SK-N-SH treated with all-trans-retinoic acid at 6 μM for 48 hours (cell line): ENCODE data around the gene C9orf43.
"Not testable (repeated sequence)": the region's sequence is repeated elsewhere in the genome, so short reads cannot be mapped to it uniquely, and the experiment has no call there.

ENCODE experiments used
- ATAC-seq: fragments of 200-7000 bp; cut with Tn5 transposase; 3 replicates; pipeline ENCODE4 v1.9.1; 2020; ENCODE audit warnings: mild to moderate bottlenecking, moderate library complexity
- ARNTL ChIP-seq: fragments of 450-650 bp; formaldehyde crosslinking; IDR thresholded peaks from 2 replicates; pipeline ENCODE4 v1.5.0; 2020; ENCODE audit warnings: low read depth, mild to moderate bottlenecking, moderate library complexity, borderline replicate concordance
- BACH2 ChIP-seq: fragments of 250-450 bp; sonication (Bioruptor Pico); IDR thresholded peaks from 2 replicates; pipeline ENCODE4 v1.9.0; 2021; ENCODE audit warnings: mild to moderate bottlenecking, borderline replicate concordance
- CSDC2 ChIP-seq: fragments of 250-450 bp; sonication (Bioruptor Pico); IDR thresholded peaks from 2 replicates; pipeline ENCODE4 v1.5.0; 2020; ENCODE audit warnings: mild to moderate bottlenecking, moderate library complexity
- ESRRG ChIP-seq: fragments of 250-450 bp; sonication (Bioruptor Pico); IDR thresholded peaks from 2 replicates; pipeline ENCODE4 v1.6.1; 2021; ENCODE audit warnings: mild to moderate bottlenecking
- GLIS3 ChIP-seq: fragments of 250-450 bp; sonication (Bioruptor Pico); IDR thresholded peaks from 2 replicates; pipeline ENCODE4 v1.5.0; 2020; ENCODE audit warnings: mild to moderate bottlenecking, moderate library complexity
- ISL1 ChIP-seq: fragments of 250-450 bp; sonication (Bioruptor Pico); IDR thresholded peaks from 2 replicates; pipeline ENCODE4 v2.1.2; 2022; ENCODE audit warnings: mild to moderate bottlenecking, moderate library complexity
- OSR1 ChIP-seq: fragments of 250-450 bp; sonication (Bioruptor Pico); IDR thresholded peaks from 2 replicates; pipeline ENCODE4 v1.8.0; 2022; ENCODE audit warnings: moderate library complexity, mild to moderate bottlenecking, inconsistent platforms
- PPARA ChIP-seq: fragments of 250-450 bp; sonication (Bioruptor Pico); IDR thresholded peaks from 2 replicates; pipeline ENCODE4 v1.5.0; 2020; ENCODE audit warnings: mild to moderate bottlenecking, borderline replicate concordance
- RARB ChIP-seq: fragments of 250-450 bp; sonication (Bioruptor Pico); IDR thresholded peaks from 2 replicates; pipeline ENCODE4 v1.8.0; 2021; ENCODE audit warnings: mild to moderate bottlenecking, moderate library complexity
- SNAI2 ChIP-seq: fragments of 250-450 bp; sonication (Bioruptor Pico); IDR thresholded peaks from 2 replicates; pipeline ENCODE4 v1.5.0; 2020; ENCODE audit warnings: mild to moderate bottlenecking, moderate library complexity
- TOX ChIP-seq: fragments of 250-450 bp; sonication (Bioruptor Pico); IDR thresholded peaks from 2 replicates; pipeline ENCODE4 v1.8.0; 2021; ENCODE audit warnings: mild to moderate bottlenecking, moderate library complexity, borderline replicate concordance
- ZC3H10 ChIP-seq: fragments of 250-450 bp; sonication (Bioruptor Pico); IDR thresholded peaks from 2 replicates; pipeline ENCODE4 v1.5.1; 2021; ENCODE audit warnings: mild to moderate bottlenecking, moderate library complexity
- ZFP30 ChIP-seq: fragments of 450-650 bp; formaldehyde crosslinking; IDR thresholded peaks from 2 replicates; pipeline ENCODE4 v1.5.0; 2022; ENCODE audit warnings: mild to moderate bottlenecking, moderate library complexity
- ZNF565 ChIP-seq: fragments of 450-650 bp; formaldehyde crosslinking; conservative IDR thresholded peaks from 2 replicates; pipeline ENCODE4 v1.5.0; 2020; ENCODE audit warnings: low read depth, mild to moderate bottlenecking, moderate library complexity
- ZNF70 ChIP-seq: fragments of 450-650 bp; formaldehyde crosslinking; IDR thresholded peaks from 2 replicates; pipeline ENCODE4 v1.5.0; 2020; ENCODE audit warnings: mild to moderate bottlenecking, moderate library complexity
- ZNF8 ChIP-seq: fragments of 450-650 bp; formaldehyde crosslinking; IDR thresholded peaks from 2 replicates; pipeline ENCODE4 v1.5.0; 2020; ENCODE audit warnings: mild to moderate bottlenecking, moderate library complexity
- TF ChIP-seq, protein P1 (sequence below): fragments of 250-450 bp; sonication (Bioruptor Pico); IDR thresholded peaks from 2 replicates; pipeline ENCODE4 v1.8.0; 2020; ENCODE audit warnings: mild to moderate bottlenecking, moderate library complexity, borderline replicate concordance
- TF ChIP-seq, protein P2 (sequence below): fragments of 250-450 bp; sonication (Bioruptor Pico); IDR thresholded peaks from 2 replicates; pipeline ENCODE4 v1.5.1; 2020; ENCODE audit warnings: low read depth, mild to moderate bottlenecking, moderate library complexity
- TF ChIP-seq, protein P3 (sequence below): fragments of 250-450 bp; sonication (Bioruptor Pico); IDR thresholded peaks from 2 replicates; pipeline ENCODE4 v1.8.0; 2021; ENCODE audit warnings: low read depth, mild to moderate bottlenecking, moderate library complexity, borderline replicate concordance
- TF ChIP-seq, protein P4 (sequence below): fragments of 250-450 bp; sonication (Bioruptor Pico); IDR thresholded peaks from 2 replicates; pipeline ENCODE4 v1.5.1; 2021; ENCODE audit warnings: mild to moderate bottlenecking, moderate library complexity

The C9orf43 gene

DNA sequence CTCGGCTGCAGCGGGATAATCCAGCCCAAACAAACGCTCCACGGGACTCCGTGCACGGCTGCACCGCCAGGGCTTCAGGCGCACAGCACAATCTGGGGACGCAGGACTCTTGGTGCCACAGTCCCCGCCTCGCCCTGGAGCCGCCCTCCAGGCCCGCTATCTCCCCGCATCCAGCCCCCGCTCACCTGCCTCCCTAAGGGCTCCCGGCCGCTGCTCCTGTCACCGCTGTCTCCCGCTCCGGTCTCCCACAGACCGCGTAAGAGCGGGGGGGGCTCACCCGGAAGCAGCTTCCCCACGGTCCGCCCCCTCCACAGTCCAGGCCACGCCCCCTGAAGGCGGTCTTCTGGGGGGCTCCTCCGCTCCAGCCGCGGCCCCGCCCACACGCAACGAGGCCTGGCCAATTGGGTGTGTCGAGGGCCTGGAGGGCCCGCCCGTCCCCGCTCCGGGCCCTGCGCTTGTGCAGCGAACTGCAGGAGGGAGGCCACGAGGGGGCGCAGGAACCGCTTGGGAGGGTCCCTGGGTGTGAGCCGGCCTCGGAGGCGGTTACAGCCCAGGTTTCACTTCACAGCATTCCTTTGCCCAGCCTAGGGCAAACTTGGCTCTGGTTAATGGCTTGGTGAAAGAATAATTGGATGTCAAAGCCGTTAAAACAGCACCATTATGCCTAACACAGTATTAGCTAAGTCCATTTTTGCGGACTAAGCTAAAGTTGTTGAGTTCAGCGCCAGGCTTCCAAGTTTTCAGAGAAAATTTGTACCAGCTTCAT lies 9.3 kb upstream of the C9orf43 start, which contains the start of gene ALAD:
ALAD (minus strand) TSS at position 258 of the 766 bp plus-strand sequence. CDS start 7,725 bp downstream, outside the sequence.
- no peak for TF ChIP-seq TOX (CRISPR knock-in tag)
- TF ChIP-seq ZNF70 (CRISPR knock-in tag): peak; percentile 10; the same call in 1 of the 2 replicates
- ATAC-seq: peak; percentile 97

DNA sequence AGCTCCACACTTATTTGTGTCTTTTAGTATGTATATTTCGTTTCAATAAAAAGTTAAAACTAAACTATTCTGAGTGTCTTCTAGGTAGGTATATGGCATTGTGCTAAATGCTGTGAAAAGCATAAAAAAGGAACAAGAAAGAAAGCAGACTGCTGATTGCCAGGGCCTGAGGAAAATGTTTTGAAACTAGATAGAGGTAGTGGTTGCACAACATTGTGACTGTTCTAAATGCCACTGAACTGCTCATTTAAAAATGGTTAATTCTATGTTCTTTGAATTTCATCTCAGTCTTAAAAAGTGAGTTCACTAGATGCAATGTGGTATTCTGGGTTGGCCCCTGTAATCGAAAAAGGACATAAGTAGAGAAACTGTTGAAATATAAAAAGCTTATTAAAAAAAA lies 6.9 kb upstream of the C9orf43 start:
- TF ChIP-seq TOX (CRISPR knock-in tag) (no peak), ARNTL (no peak), RARB (CRISPR knock-in tag) (no peak), ZFP30 (CRISPR knock-in tag) (no peak), GLIS3 (CRISPR knock-in tag) (no peak), ZC3H10 (no peak)
- no peak for ATAC-seq

DNA sequence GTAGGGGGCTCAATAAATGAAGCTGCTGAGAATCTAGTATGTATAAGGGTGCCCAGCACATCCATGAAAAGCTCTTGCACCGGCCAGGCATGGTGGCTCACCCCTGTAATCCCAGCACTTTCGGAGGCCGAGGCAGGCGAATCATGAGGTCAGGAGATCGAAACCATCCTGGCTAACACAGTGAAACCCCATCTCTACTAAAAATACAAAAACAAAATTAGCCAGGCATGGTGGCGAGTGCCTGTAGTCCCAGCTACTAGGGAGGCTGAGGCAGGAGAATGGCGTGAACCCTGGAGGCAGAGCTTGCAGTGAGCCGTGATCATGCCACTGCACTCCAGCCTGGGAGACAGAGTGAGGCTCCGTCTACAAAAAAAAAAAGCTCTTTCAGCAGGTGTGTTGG lies 4.2 kb upstream of the C9orf43 start:
- ATAC-seq: not testable (repeated sequence)

DNA sequence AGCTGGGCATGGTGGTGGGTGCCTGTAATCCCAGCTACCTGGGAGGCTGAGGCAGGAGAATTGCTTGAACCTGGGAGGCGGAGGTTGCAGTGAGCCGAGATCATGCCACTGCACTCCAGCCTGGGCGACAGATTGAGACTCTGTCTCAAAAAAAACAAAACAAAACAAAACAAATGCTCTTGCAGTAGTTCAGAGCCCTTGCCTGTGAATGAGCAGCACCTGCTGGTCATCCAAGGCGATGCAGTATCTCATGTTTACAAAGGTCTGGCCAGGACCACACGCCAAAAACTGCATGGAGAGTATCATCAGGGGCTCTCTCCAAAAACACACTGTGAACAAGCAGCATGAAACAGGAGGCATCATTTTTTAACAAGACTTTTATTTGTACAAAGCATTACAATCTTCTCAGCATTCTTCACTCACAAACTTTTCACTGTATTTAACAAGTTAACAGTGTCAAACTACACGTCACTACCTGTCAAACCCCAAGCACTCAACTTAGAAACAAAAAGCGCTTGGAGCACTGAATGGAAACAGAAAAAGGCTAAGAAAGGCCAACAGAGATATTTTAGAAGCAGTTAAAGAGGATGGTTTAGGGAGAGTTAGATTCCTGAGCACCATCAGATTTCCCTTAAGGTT lies 3.6 kb upstream of the C9orf43 start:
- peak; percentile 49 for ATAC-seq

DNA sequence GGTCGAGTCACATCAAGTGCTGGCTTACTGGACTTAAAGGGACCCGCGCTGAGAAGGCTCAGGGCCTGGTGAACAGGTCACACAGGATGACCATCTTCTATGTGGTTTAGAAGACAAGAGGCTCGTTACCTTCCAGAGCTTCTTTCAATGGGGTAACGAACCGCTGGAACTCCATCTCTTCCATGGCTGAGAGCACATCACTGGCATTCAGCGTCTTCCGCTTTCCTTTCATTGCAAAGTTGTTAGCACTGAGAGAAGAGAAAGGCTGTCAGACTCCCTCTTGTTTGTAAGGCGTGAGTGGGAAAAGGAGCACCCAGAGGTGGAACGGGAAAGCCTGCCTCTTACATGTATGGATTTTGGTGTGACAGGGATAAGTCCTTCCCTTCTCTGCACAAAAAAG lies 1.1 kb upstream of the C9orf43 start:
- ATAC-seq: no peak
- TF ChIP-seq TOX (CRISPR knock-in tag) (no peak), ARNTL (no peak), ZNF70 (CRISPR knock-in tag) (no peak), GLIS3 (CRISPR knock-in tag) (no peak), SNAI2 (CRISPR knock-in tag) (no peak), ESRRG (CRISPR knock-in tag) (no peak), ZFP30 (CRISPR knock-in tag) (no peak), ZNF8 (CRISPR knock-in tag) (no peak), RARB (CRISPR knock-in tag) (no peak), CSDC2 (CRISPR knock-in tag) (no peak), ISL1 (CRISPR knock-in tag) (no peak), PPARA (CRISPR knock-in tag) (no peak), ZC3H10 (no peak)
- TF ChIP-seq, protein P1, sequence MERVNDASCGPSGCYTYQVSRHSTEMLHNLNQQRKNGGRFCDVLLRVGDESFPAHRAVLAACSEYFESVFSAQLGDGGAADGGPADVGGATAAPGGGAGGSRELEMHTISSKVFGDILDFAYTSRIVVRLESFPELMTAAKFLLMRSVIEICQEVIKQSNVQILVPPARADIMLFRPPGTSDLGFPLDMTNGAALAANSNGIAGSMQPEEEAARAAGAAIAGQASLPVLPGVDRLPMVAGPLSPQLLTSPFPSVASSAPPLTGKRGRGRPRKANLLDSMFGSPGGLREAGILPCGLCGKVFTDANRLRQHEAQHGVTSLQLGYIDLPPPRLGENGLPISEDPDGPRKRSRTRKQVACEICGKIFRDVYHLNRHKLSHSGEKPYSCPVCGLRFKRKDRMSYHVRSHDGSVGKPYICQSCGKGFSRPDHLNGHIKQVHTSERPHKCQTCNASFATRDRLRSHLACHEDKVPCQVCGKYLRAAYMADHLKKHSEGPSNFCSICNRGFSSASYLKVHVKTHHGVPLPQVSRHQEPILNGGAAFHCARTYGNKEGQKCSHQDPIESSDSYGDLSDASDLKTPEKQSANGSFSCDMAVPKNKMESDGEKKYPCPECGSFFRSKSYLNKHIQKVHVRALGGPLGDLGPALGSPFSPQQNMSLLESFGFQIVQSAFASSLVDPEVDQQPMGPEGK (CRISPR knock-in tag): no peak
- TF ChIP-seq, protein P2, sequence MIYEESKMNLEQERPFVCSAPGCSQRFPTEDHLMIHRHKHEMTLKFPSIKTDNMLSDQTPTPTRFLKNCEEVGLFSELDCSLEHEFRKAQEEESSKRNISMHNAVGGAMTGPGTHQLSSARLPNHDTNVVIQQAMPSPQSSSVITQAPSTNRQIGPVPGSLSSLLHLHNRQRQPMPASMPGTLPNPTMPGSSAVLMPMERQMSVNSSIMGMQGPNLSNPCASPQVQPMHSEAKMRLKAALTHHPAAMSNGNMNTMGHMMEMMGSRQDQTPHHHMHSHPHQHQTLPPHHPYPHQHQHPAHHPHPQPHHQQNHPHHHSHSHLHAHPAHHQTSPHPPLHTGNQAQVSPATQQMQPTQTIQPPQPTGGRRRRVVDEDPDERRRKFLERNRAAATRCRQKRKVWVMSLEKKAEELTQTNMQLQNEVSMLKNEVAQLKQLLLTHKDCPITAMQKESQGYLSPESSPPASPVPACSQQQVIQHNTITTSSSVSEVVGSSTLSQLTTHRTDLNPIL (CRISPR knock-in tag): no peak
- TF ChIP-seq, protein P3, sequence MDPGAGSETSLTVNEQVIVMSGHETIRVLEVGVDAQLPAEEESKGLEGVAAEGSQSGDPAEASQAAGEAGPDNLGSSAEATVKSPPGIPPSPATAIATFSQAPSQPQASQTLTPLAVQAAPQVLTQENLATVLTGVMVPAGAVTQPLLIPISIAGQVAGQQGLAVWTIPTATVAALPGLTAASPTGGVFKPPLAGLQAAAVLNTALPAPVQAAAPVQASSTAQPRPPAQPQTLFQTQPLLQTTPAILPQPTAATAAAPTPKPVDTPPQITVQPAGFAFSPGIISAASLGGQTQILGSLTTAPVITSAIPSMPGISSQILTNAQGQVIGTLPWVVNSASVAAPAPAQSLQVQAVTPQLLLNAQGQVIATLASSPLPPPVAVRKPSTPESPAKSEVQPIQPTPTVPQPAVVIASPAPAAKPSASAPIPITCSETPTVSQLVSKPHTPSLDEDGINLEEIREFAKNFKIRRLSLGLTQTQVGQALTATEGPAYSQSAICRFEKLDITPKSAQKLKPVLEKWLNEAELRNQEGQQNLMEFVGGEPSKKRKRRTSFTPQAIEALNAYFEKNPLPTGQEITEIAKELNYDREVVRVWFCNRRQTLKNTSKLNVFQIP (CRISPR knock-in tag): no peak
- TF ChIP-seq, protein P4, sequence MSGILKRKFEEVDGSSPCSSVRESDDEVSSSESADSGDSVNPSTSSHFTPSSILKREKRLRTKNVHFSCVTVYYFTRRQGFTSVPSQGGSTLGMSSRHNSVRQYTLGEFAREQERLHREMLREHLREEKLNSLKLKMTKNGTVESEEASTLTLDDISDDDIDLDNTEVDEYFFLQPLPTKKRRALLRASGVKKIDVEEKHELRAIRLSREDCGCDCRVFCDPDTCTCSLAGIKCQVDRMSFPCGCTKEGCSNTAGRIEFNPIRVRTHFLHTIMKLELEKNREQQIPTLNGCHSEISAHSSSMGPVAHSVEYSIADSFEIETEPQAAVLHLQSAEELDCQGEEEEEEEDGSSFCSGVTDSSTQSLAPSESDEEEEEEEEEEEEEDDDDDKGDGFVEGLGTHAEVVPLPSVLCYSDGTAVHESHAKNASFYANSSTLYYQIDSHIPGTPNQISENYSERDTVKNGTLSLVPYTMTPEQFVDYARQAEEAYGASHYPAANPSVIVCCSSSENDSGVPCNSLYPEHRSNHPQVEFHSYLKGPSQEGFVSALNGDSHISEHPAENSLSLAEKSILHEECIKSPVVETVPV (CRISPR knock-in tag): no peak

DNA sequence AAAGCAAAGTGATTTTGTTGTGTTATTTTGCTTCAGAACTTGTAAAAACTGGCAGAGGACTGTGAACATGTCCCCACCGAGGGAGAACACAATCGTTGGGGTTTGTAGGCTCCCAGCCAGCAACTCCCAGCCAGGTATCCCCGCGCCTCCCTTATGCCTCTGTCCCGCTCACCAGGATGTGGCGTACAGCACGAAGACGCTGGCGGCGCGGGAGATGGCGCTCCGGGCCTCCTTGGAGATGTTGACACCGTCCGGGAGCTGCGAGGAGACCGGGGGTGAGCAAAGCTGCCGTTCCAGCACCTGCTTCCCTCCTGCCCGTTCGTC lies 702 bp upstream of the C9orf43 start:
- no peak for TF ChIP-seq OSR1 (CRISPR knock-in tag)
- no peak for TF ChIP-seq ZNF70 (CRISPR knock-in tag)
- no peak for TF ChIP-seq RARB (CRISPR knock-in tag)
- no peak for TF ChIP-seq BACH2 (CRISPR knock-in tag)
- no peak for TF ChIP-seq PPARA (CRISPR knock-in tag)
- TF ChIP-seq, protein P1 (CRISPR knock-in tag): no peak
- TF ChIP-seq ESRRG (CRISPR knock-in tag): no peak
- TF ChIP-seq ISL1 (CRISPR knock-in tag): no peak
- no peak for TF ChIP-seq ZNF565 (CRISPR knock-in tag)
- TF ChIP-seq TOX (CRISPR knock-in tag): no peak
- ATAC-seq: peak; percentile 12
